HG02840 (cell line): ENCODE data around the gene ATXN3L.
"Not testable (repeated sequence)": the region's sequence is repeated elsewhere in the genome, so short reads cannot be mapped to it uniquely, and the experiment has no call there.

Source experiments
- ATAC-seq: cut with Tn5 transposase; IDR thresholded peaks from one replicate; pipeline ENCODE4 v1.9.1; 2021; ENCODE audit warnings: mild to moderate bottlenecking, moderate library complexity, moderate number of reproducible peaks; ENCODE audit not compliant: unreplicated experiment, low FRiP score

The ATXN3L gene

GRCh38 chrX:13309631-13310030 is 10.2 kb downstream of the ATXN3L start:
- no peak for ATAC-seq

GRCh38 chrX:13307041-13307440 is 12.8 kb downstream of the ATXN3L start:
- ATAC-seq = no peak

- no peak for ATAC-seq
Measured at GRCh38 chrX:13305108-13305507, 14.7 kb downstream of the ATXN3L start.

- ATAC-seq = no peak
Measured at GRCh38 chrX:13304052-13304451, 15.8 kb downstream of the ATXN3L start.

- ATAC-seq = not testable (repeated sequence)
Measured at GRCh38 chrX:13303248-13303647, 16.6 kb downstream of the ATXN3L start.

- no peak for ATAC-seq
Measured at GRCh38 chrX:13298836-13299235, 21.0 kb downstream of the ATXN3L start.

DNA sequence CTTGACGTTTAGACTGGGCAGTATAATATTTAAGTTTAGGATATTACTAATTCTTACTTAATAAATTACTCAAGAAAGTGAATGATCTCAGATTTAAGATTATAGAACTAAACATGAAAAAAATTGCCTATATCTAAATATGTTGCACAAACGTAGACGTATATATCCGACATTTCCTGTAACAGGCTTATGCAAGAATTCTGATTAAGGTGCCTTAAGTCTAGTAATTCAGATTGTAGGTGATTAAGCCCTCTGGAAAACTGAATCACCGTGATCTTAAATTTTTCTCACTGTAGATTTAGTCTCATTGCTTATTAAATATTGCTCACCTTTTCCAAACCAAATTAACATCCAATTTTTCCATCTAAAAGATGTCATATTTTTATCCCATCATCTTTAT is 24.0 kb downstream of the ATXN3L start:
- ATAC-seq = no peak

DNA sequence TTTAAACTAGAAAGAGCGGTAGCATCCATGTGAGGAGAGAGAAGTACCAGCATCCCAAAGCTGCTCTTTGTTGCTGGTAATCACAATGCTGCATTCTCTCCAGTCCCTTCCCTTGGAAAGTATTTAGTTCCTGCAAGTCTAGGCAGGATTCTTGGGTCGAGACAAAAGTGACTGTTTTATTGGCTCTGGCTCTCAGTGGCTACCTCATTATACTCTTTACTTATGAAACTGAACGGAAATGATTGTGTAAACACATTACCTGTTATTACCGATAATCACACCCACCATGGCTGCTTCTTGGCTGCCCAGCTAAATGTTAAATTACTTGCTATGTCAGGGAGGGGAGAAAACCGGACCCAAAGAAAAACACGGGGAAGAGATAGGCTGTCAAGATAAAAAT is 26.2 kb downstream of the ATXN3L start:
- ATAC-seq = no peak

- no peak for ATAC-seq
Measured at GRCh38 chrX:13290891-13291614, 28.8 kb downstream of the ATXN3L start.

DNA sequence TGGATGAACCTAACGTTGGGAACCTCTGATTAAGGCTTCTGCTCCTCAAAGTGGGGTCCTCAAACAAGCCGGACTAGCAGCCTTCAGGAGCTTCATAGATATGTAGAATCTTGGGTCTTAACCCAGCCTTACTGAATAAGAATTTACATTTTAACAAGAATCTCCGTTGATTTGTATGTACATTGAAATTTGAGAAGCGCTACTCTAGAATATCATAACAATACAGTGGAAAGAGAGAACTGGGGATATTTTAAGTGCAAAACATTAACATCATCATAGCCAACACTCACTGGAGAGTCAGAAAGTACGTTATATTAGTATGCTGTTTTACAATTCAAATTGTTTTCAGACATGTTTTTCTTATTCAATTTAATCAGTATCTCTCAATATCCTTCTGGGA is 31.2 kb downstream of the ATXN3L start:
- no peak for ATAC-seq

- no peak for ATAC-seq
Measured at GRCh38 chrX:13287816-13288215, 32.0 kb downstream of the ATXN3L start.

GRCh38 chrX:13285693-13286092 is 34.2 kb downstream of the ATXN3L start:
- ATAC-seq = no peak

DNA sequence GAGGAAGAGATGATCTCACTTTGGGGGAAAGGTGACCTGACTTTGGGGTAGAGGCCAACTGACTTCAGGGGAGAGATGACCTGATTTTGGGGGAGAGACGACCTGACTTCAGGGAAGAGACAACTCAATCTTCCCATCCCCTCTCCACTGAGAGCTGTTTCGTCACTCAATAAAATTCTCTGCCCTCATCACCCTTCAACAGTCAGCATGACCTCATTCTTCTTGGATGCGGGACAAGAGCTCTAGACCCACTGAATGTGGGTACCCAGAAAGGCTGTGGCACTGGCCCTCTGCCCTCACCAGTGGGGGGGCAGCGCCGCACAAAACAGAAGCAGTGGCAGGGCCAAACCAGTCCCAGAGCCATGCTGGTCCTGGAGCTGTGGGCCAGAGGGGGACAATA is 34.6 kb downstream of the ATXN3L start:
- ATAC-seq = no peak

- no peak for ATAC-seq
Measured at GRCh38 chrX:13284570-13284969, 35.3 kb downstream of the ATXN3L start.

GRCh38 chrX:13283950-13284546 is 35.8 kb downstream of the ATXN3L start:
- ATAC-seq = no peak

- ATAC-seq = no peak
Measured at GRCh38 chrX:13283512-13283911, 36.3 kb downstream of the ATXN3L start.

- ATAC-seq = no peak
Measured at GRCh38 chrX:13281289-13281688, 38.6 kb downstream of the ATXN3L start.

DNA sequence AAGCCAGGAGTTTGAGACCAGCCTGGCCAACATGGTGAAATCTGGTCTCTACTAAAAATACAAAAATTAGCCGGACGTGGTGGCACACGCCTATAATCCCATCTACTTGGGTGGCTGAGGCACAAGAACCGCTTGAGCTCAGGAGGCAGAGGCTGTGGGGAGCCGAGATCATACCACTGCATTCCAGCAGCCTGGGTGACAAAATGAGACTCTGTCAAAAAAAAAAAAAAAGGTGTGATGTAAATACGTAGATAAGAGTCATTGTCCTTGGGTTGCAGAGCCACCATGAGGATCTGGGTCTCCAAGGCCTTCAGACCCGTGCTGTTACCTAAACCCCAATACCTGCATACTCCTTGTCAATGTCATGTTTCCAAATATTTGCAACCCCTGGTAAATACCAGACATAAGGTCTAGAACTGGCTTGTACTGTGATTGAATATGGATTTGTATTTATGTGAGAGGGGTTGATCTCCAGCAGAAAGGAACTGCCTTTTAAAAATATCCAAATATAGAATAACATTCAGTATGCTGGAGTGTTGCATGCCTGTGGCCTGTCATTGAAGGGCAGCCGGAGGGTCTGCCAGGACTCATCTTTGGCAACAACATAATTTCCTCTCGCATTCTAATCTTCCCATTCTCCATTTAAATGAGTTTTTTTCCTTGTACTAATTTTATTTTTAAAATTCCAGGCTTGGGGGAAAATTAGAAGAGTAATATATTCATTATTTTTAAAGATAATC is 40.4 kb downstream of the ATXN3L start:
- ATAC-seq = no peak

DNA sequence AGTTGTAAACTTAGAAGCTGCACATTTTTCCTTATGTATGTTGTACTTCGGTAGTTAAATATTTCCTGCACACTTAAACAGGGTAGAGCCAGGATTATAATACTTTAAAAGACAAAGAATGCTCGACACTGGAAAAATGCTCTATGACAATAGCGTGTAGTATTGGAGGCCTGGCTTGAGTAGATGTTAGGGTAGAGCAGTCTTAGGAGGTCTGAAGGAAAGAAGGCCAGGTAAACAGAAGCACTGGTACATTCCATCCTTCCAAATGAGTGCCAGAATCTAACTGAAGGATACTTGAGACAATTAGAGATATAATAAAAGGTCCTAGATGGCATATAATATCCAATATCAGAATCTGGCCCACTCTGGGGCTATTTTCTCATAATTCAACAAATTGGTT is 42.3 kb downstream of the ATXN3L start:
- no peak for ATAC-seq

DNA sequence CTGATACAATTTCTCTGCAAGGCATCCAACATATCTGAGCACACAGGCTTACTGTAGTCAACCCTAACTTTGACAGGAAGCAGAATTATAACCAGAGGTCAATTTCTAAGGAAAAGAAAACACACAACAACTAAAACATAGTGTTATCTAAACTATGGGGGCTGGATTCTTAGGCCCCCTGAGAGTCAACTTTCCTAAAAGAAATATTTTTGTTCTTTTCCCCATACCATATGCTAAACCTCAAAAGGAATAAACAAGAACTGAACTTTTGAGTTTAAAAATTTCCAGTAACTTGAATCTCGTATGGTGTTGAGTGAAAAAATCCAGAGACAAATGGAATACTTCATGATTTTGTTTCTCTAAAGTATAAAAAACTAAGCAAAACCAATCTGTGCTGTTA is 42.9 kb downstream of the ATXN3L start:
- ATAC-seq = no peak

- ATAC-seq = no peak
Measured at GRCh38 chrX:13275031-13275430, 44.8 kb downstream of the ATXN3L start.

DNA sequence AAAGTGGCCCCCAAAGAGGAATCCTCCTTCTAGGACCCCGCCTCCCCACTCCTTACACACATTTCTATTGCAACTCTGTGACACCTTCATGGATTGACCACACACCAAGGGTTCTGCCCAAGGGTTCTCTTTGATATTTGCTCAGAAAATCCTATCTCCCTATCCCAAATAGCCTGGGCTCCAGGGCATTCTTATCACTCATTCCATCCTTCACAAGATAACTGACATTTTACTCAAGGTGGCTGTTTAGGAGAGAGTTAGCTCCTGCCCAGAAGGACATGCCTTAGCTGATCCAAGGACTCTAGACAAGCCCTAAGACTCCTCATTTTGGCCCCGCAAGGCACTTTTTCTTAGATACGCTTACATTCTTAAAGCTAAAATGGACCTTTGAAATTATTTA is 47.4 kb downstream of the ATXN3L start:
- ATAC-seq = no peak
